ENCODE measurements around the gene ZNF804B.

The ZNF804B gene

GRCh38 chr7:89316584-89317251 is 557.2 kb downstream of the ZNF804B start:
- no peak for DNase-seq

DNA sequence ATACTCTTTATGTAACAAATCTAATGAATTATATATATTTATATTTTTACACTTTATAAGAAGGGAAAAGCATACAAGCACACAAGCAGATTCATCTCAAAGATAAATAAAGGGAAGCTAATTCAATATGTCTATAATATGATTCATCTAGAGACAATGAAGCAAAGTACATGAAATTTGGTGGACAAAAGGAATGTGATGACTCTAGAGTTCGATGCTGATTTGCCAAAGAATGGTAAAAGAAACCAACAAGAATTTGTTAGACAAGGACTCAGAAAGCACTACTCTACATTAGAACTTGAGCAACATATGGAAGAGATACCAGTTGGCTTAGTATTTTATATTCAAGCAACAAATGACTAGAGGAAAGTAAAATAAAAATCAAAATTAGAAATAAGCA is 572.5 kb downstream of the ZNF804B start:
- no peak for DNase-seq

- DNase-seq = no peak
Observed at GRCh38 chr7:89334797-89335196, 575.3 kb downstream of the ZNF804B start.

DNA sequence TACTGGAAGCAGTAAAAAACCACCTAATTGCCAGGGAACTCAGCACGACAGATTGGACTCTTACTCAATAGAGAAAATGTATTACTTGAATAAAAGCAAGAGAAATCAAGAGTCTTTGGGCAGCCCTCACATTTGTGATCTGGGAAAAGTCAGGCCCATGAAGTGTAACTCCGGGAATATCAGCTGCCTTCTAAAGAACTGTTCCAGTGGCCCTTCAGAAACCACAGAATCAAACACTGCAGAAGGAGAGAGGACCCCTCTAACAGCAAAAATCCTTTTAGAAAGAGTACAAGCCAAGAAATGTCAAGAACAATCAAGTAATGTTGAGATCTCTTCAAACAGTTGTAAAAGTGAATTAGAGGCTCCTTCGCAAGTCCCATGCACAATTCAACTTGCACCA is 576.0 kb downstream of the ZNF804B start:
- no peak for DNase-seq

DNA sequence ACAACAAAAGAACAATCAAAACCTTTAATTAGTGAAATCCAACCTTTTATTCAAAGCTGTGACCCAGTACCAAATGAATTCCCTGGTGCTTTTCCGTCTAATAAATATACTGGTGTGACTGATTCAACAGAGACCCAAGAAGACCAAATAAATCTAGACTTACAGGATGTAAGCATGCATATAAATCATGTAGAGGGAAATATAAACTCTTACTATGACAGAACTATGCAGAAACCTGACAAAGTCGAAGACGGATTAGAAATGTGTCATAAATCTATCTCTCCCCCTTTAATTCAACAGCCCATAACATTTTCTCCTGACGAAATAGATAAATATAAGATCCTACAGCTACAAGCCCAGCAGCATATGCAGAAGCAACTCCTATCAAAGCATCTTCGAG is 576.6 kb downstream of the ZNF804B start:
- no peak for DNase-seq

DNA sequence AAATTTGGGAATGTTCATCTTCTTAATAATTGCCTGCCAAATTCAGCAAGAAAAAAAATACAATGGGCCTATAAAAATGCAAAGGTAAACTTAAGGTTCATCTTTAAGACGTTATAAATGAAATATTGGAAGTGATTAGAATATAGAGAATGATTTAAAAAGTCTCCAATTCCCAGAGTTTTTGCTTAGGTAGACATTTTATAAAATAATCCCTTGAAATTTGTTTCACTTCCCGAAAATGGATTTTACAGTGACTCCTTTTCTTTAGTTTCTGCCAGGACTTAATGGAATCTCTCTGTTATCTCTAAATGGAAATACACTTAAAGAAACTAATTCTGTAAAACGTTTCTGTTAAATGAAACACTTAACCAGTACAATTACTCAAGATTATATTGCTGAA is 580.2 kb downstream of the ZNF804B start:
- DNase-seq = no peak

GRCh38 chr7:89357121-89357520 is 597.6 kb downstream of the ZNF804B start:
- no peak for DNase-seq

GRCh38 chr7:89377219-89377618 is 617.7 kb downstream of the ZNF804B start:
- no peak for DNase-seq

DNA sequence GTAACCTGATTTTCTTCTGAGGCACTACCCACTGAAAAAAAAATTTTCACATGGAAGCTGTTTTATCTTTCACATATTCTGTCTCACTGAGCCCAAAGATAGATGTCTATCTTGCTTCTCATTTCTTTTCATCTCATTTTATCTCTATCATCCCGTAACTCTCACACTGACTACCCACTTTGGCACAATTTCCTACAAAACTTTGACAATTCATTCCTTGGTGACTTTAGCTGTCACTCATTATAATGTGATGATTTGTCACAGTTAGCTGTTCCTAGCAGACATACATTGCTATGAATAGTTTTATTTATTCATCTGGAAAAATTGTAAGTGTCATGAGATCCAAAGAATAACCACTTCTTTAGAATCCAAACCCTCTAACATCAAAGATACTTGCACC is 625.9 kb downstream of the ZNF804B start:
- no peak for DNase-seq
